Body of pancreas (tissue), 4 donors: ENCODE results near the gene KIAA2012.

Experiments
- POLR2A ChIP-seq, 3 donors: fragments of 450-650 bp; IDR thresholded peaks; one replicate each; pipeline ENCODE4 v1.6.1; 2016; ENCODE audit warnings: antibody characterized with exemption in 3 of 3, mild to moderate bottlenecking in 2 of 3
- TF ChIP-seq, protein P1 (sequence below), 7 experiments: fragments of 450-650 bp in 4 of 7; fragments of 200-600 bp in 3 of 7; sonication (generic) in 3 of 7; IDR thresholded peaks; one replicate each; pipeline ENCODE4 v1.5.1; 2016 to 2019; ENCODE audit warnings: antibody characterized with exemption in 7 of 7

- no peak for TF ChIP-seq POLR2A (IDR thresholded peaks at IDR 0.05)
- TF ChIP-seq, protein P1, sequence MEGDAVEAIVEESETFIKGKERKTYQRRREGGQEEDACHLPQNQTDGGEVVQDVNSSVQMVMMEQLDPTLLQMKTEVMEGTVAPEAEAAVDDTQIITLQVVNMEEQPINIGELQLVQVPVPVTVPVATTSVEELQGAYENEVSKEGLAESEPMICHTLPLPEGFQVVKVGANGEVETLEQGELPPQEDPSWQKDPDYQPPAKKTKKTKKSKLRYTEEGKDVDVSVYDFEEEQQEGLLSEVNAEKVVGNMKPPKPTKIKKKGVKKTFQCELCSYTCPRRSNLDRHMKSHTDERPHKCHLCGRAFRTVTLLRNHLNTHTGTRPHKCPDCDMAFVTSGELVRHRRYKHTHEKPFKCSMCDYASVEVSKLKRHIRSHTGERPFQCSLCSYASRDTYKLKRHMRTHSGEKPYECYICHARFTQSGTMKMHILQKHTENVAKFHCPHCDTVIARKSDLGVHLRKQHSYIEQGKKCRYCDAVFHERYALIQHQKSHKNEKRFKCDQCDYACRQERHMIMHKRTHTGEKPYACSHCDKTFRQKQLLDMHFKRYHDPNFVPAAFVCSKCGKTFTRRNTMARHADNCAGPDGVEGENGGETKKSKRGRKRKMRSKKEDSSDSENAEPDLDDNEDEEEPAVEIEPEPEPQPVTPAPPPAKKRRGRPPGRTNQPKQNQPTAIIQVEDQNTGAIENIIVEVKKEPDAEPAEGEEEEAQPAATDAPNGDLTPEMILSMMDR (IDR thresholded peaks at IDR 0.05), result no peak
Measured at GRCh38 chr2:202037086-202037485, 36.0 kb upstream of the KIAA2012 start.
